HepG2 (cell line): Measurements from ENCODE around the gene NFKBIA. TPM values are rescaled to one million over a fixed set of nuclear protein-coding genes. Genes with fewer than 3 reads are reported as not detected.
A peak's percentile ranks its signal among the peaks of the same experiment; 100 is the strongest.

Experiments used
- ATAD3A ChIP-seq: sonication (generic); formaldehyde crosslinking; IDR thresholded peaks from 2 replicates; pipeline ENCODE4 v1.4.0; 2020; ENCODE audit warnings: missing genetic modification reagents
- CBFB ChIP-seq: sonication (generic); formaldehyde crosslinking; IDR thresholded peaks from 2 replicates; pipeline ENCODE4 v1.4.0; 2020; ENCODE audit warnings: missing genetic modification reagents
- CCAR2 ChIP-seq: fragments of 200-400 bp; formaldehyde crosslinking; optimal IDR thresholded peaks from 2 replicates; pipeline ENCODE3; 2018; ENCODE audit warnings: low read depth, mild to moderate bottlenecking, low read length, moderate library complexity
- FUBP1 ChIP-seq: sonication (generic); formaldehyde crosslinking; IDR thresholded peaks from 2 replicates; pipeline ENCODE4 v1.5.1; 2020; ENCODE audit warnings: missing genetic modification reagents, mild to moderate bottlenecking, borderline replicate concordance
- HDAC2 ChIP-seq: sonication (generic); formaldehyde crosslinking; IDR thresholded peaks from 2 replicates; pipeline ENCODE4 v1.4.0; 2020; ENCODE audit warnings: missing genetic modification reagents
- MATR3 ChIP-seq: sonication (generic); formaldehyde crosslinking; IDR thresholded peaks from 2 replicates; pipeline ENCODE4 v1.4.0; 2020; ENCODE audit warnings: missing genetic modification reagents
- MLLT10 ChIP-seq: sonication (generic); formaldehyde crosslinking; IDR thresholded peaks from 2 replicates; pipeline ENCODE4 v1.4.0; 2020; ENCODE audit warnings: missing genetic modification reagents
- MTF2 ChIP-seq: sonication (generic); formaldehyde crosslinking; IDR thresholded peaks from 2 replicates; pipeline ENCODE4 v1.5.0; 2020; ENCODE audit warnings: missing genetic modification reagents, borderline replicate concordance
- POGZ ChIP-seq: sonication (generic); formaldehyde crosslinking; IDR thresholded peaks from 2 replicates; pipeline ENCODE4 v1.4.0; 2020; ENCODE audit warnings: mild to moderate bottlenecking, missing genetic modification reagents
- POLR2AphosphoS5 ChIP-seq: IDR thresholded peaks from 2 replicates; pipeline ENCODE4 v1.6.1; 2012; ENCODE audit warnings: low read depth, low read length
- SP2 ChIP-seq: sonication (generic); formaldehyde crosslinking; IDR thresholded peaks from 2 replicates; pipeline ENCODE4 v1.5.1; 2020; ENCODE audit warnings: mild to moderate bottlenecking, missing genetic modification reagents
- SRY ChIP-seq: sonication (generic); formaldehyde crosslinking; IDR thresholded peaks from 2 replicates; pipeline ENCODE4 v1.8.0; 2022; ENCODE audit warnings: mild to moderate bottlenecking, missing genetic modification reagents
- STAT5B ChIP-seq: sonication (generic); formaldehyde crosslinking; IDR thresholded peaks from 2 replicates; pipeline ENCODE4 v1.4.0; 2020; ENCODE audit warnings: missing genetic modification reagents
- TBX2 ChIP-seq: sonication (generic); formaldehyde crosslinking; IDR thresholded peaks from 2 replicates; pipeline ENCODE4 v1.5.0; 2020; ENCODE audit warnings: missing genetic modification reagents, mild to moderate bottlenecking, borderline replicate concordance
- ZFP1 ChIP-seq: IDR thresholded peaks from 2 replicates; pipeline ENCODE4 v1.6.1; 2016
- ZFP36L2 ChIP-seq: sonication (generic); formaldehyde crosslinking; IDR thresholded peaks from 2 replicates; pipeline ENCODE4 v1.4.0; 2020; ENCODE audit warnings: missing genetic modification reagents
- ZFY ChIP-seq: sonication (generic); formaldehyde crosslinking; IDR thresholded peaks from 2 replicates; pipeline ENCODE4 v1.4.0; 2020; ENCODE audit warnings: missing genetic modification reagents
- ZNF101 ChIP-seq: sonication (generic); formaldehyde crosslinking; IDR thresholded peaks from 2 replicates; pipeline ENCODE4 v1.4.0; 2020; ENCODE audit warnings: mild to moderate bottlenecking, low read depth, missing genetic modification reagents, borderline replicate concordance
- ZNF260 ChIP-seq: sonication (generic); formaldehyde crosslinking; IDR thresholded peaks from 2 replicates; pipeline ENCODE4 v1.4.0; 2020; ENCODE audit warnings: missing genetic modification reagents, low read depth, mild to moderate bottlenecking, borderline replicate concordance
- ZNF432 ChIP-seq: sonication (generic); formaldehyde crosslinking; IDR thresholded peaks from 2 replicates; pipeline ENCODE4 v1.5.0; 2020; ENCODE audit warnings: missing genetic modification reagents, mild to moderate bottlenecking, borderline replicate concordance
- ZNF549 ChIP-seq: sonication (generic); formaldehyde crosslinking; IDR thresholded peaks from 2 replicates; pipeline ENCODE4 v1.5.0; 2020; ENCODE audit warnings: missing genetic modification reagents
- ZNF567 ChIP-seq: sonication (generic); formaldehyde crosslinking; IDR thresholded peaks from 2 replicates; pipeline ENCODE4 v1.8.1; 2023; ENCODE audit warnings: mild to moderate bottlenecking, missing genetic modification reagents, borderline replicate concordance
- ZNF580 ChIP-seq: IDR thresholded peaks from 2 replicates; pipeline ENCODE4 v1.6.1; 2016; ENCODE audit warnings: low read depth, borderline replicate concordance
- ZNF619 ChIP-seq: sonication (generic); formaldehyde crosslinking; IDR thresholded peaks from 2 replicates; pipeline ENCODE4 v1.4.0; 2020; ENCODE audit warnings: mild to moderate bottlenecking, missing genetic modification reagents
- ZNF761 ChIP-seq: sonication (generic); formaldehyde crosslinking; conservative IDR thresholded peaks from 2 replicates; pipeline ENCODE4 v1.4.0; 2020; ENCODE audit warnings: mild to moderate bottlenecking, missing genetic modification reagents
- ZSCAN30 ChIP-seq: sonication (generic); formaldehyde crosslinking; IDR thresholded peaks from 2 replicates; pipeline ENCODE4 v1.5.0; 2020; ENCODE audit warnings: mild to moderate bottlenecking, missing genetic modification reagents
- ZSCAN9 ChIP-seq: IDR thresholded peaks from 2 replicates; pipeline ENCODE4 v1.6.1; 2016; ENCODE audit warnings: borderline replicate concordance
- polyA plus RNA-seq, 8 experiments: library from polyadenylated mRNA; depleted of rRNA in 3 of 8; stranded (reverse) in 7 of 8; unstranded in 1 of 8; fragments of >200 nt; fragmentation: Illumina TruSeq in 4 of 8; extraction: Trizol in 4 of 8; gene quantifications; 2 replicates each; pipeline versions ENCODE4 v1.2.1 to v1.2.3, GENCODE V29; 2011 to 2016; ENCODE audit warnings: low read depth in 4 of 8, missing spikeins in 1 of 8, mixed read lengths in 1 of 8; ENCODE audit not compliant: insufficient read depth in 1 of 8
- total RNA-seq, 5 experiments: library from RNA; depleted of rRNA; stranded (reverse); fragments of >200 nt; fragmentation: Illumina TruSeq; extraction: Trizol; gene quantifications; 2 replicates each; pipeline ENCODE4 v1.2.3, GENCODE V29; 2016; ENCODE audit warnings: low read depth in 1 of 5

NFKBIA gene
- total and polyA plus RNA-seq, 2 of the 13 experiments (the other 11 are each of a cell fraction or from before 2014, with no cell fraction given): 197 to 319 TPM

GRCh38 chr14:35402323-35403113 is 2.0 kb downstream of the NFKBIA start (continued):
- TF ChIP-seq MTF2 (CRISPR knock-in tag): no peak
- no peak for TF ChIP-seq ZSCAN9 (CRISPR knock-in tag)
- no peak for TF ChIP-seq CBFB
- no peak for TF ChIP-seq ZNF260
- TF ChIP-seq CCAR2: no peak
- no peak for TF ChIP-seq MLLT10 (CRISPR knock-in tag)
- TF ChIP-seq ZFY (CRISPR knock-in tag): peak; percentile 41; the same call in 1 of the 2 replicates
- TF ChIP-seq POGZ: no peak; the same call in 1 of the 2 replicates
- no peak for TF ChIP-seq ZNF619
- TF ChIP-seq MATR3: no peak
- TF ChIP-seq ZNF567 (CRISPR knock-in tag): no peak
- TF ChIP-seq ZNF580: no peak
- no peak for TF ChIP-seq ZSCAN30 (CRISPR knock-in tag)
- no peak for TF ChIP-seq ZNF432 (CRISPR knock-in tag)
- no peak for TF ChIP-seq ZFP36L2 (CRISPR knock-in tag)
- no peak for TF ChIP-seq TBX2 (CRISPR knock-in tag)
- TF ChIP-seq ATAD3A (CRISPR knock-in tag): no peak
- TF ChIP-seq SP2: no peak
- peak; percentile 40; the same call in 1 of the 2 replicates for TF ChIP-seq FUBP1 (CRISPR knock-in tag)
- no peak for TF ChIP-seq ZNF761 (CRISPR knock-in tag)
- no peak for TF ChIP-seq ZFP1
- no peak for TF ChIP-seq HDAC2 (CRISPR knock-in tag)
- peak; percentile 17; the same call in 1 of the 2 replicates for TF ChIP-seq SRY (CRISPR knock-in tag)
- TF ChIP-seq STAT5B (CRISPR knock-in tag): no peak; the same call in 1 of the 2 replicates
- no peak for TF ChIP-seq ZNF549 (CRISPR knock-in tag)
- peak; percentile 24 for TF ChIP-seq POLR2AphosphoS5
- no peak for TF ChIP-seq ZNF101 (CRISPR knock-in tag)
